Osteoblast (primary cell): Measurements from ENCODE around the gene ACOX1. TPM values are rescaled to one million over a fixed set of nuclear protein-coding genes. Genes with fewer than 3 reads are reported as not detected.

Source experiments
- DNase-seq: peaks from one replicate; pipeline ENCODE4 v3.0.0; 2011; ENCODE audit warnings: low spot score, mixed read lengths; ENCODE audit not compliant: insufficient read length; ENCODE audit errors: missing footprints
- H2AFZ ChIP-seq: 2 replicates; pipeline ENCODE4 v1.6.0; 2011; ENCODE audit warnings: mild to moderate bottlenecking, low read length
- H3K27ac ChIP-seq: 2 replicates; pipeline ENCODE4 v1.5.1; 2011; ENCODE audit warnings: mild to moderate bottlenecking, low read depth, low read length, moderate library complexity
- H3K27me3 ChIP-seq: 2 replicates; pipeline ENCODE4 v1.6.0; 2012; ENCODE audit warnings: mild to moderate bottlenecking, control low read depth, inconsistent platforms, low read length, moderate library complexity; ENCODE audit not compliant: insufficient read depth
- H3K36me3 ChIP-seq: 2 replicates; pipeline ENCODE4 v1.5.1; 2011; ENCODE audit warnings: mild to moderate bottlenecking, low read length, control low read depth, moderate library complexity; ENCODE audit not compliant: insufficient read depth
- H3K4me1 ChIP-seq: 2 replicates; pipeline ENCODE4 v1.5.1; 2011; ENCODE audit warnings: mild to moderate bottlenecking, low read length, control low read depth, moderate library complexity; ENCODE audit not compliant: insufficient read depth
- H3K4me2 ChIP-seq: 2 replicates; pipeline ENCODE4 v1.6.0; 2011; ENCODE audit warnings: mild to moderate bottlenecking, low read length; ENCODE audit not compliant: insufficient read depth
- H3K4me3 ChIP-seq: fragments of 200-600 bp; sonication (generic); 3 replicates; pipeline ENCODE4 v1.5.1; 2012; ENCODE audit warnings: mild to moderate bottlenecking, low read length, inconsistent platforms; ENCODE audit not compliant: insufficient read depth
- H3K79me2 ChIP-seq: 2 replicates; pipeline ENCODE4 v1.6.0; 2012; ENCODE audit warnings: mild to moderate bottlenecking, low read length, control low read depth, inconsistent platforms; ENCODE audit not compliant: insufficient read depth
- H3K9me3 ChIP-seq: 2 replicates; pipeline ENCODE4 v1.5.1; 2011; ENCODE audit warnings: low read depth, low read length, control low read depth
- H4K20me1 ChIP-seq: 2 replicates; pipeline ENCODE4 v1.6.0; 2012; ENCODE audit warnings: mild to moderate bottlenecking, low read length, control low read depth; ENCODE audit not compliant: insufficient read depth
- total RNA-seq: library from RNA; depleted of rRNA; stranded (reverse); fragments of >200 nt; gene quantifications from 2 replicates; pipeline ENCODE4 v1.2.3, GENCODE V29; 2012
- TF ChIP-seq, protein P1 (sequence below): IDR thresholded peaks from 2 replicates; pipeline ENCODE4 v1.5.1; 2011; ENCODE audit warnings: mild to moderate bottlenecking, low read depth, low read length, moderate library complexity; ENCODE audit errors: extremely low read depth

ACOX1 gene
- total RNA-seq, 1 donor, result 59.4 TPM

DNA sequence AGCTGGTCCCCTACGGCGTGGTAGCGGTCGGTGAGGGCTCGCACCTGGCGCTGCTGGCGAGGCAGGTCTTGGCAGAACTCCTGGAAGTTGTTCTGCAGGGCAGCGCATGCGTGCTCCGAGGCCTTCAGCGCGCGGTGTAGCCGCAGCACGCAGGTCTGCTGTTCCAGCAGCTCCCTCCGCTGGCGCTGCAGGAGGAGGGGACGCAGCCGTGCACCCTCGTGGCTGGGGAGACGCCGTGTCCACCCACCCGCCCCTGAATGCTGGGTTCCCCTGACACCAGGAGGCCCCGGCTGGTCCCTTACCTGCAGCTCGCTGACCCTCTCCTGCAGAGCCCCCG is 35.9 kb upstream of the ACOX1 start:
- H3K79me2 ChIP-seq, result no peaks in the 10 kb centered on the region
- peaks cover 2% of the 10 kb centered on the region for H3K27me3 ChIP-seq
- H3K4me3 ChIP-seq, result no peak overlapping the region
- H3K4me2 ChIP-seq, result no peak overlapping the region
- H2AFZ ChIP-seq, result no peak overlapping the region
- no peaks in the 10 kb centered on the region for H4K20me1 ChIP-seq
- H3K9me3 ChIP-seq, result no peaks in the 10 kb centered on the region
- H3K36me3 ChIP-seq, result no peaks in the 10 kb centered on the region
- H3K27ac ChIP-seq, result no peak overlapping the region
- no peaks in the 10 kb centered on the region for H3K4me1 ChIP-seq
- TF ChIP-seq, protein P1, sequence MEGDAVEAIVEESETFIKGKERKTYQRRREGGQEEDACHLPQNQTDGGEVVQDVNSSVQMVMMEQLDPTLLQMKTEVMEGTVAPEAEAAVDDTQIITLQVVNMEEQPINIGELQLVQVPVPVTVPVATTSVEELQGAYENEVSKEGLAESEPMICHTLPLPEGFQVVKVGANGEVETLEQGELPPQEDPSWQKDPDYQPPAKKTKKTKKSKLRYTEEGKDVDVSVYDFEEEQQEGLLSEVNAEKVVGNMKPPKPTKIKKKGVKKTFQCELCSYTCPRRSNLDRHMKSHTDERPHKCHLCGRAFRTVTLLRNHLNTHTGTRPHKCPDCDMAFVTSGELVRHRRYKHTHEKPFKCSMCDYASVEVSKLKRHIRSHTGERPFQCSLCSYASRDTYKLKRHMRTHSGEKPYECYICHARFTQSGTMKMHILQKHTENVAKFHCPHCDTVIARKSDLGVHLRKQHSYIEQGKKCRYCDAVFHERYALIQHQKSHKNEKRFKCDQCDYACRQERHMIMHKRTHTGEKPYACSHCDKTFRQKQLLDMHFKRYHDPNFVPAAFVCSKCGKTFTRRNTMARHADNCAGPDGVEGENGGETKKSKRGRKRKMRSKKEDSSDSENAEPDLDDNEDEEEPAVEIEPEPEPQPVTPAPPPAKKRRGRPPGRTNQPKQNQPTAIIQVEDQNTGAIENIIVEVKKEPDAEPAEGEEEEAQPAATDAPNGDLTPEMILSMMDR, result no peak
- DNase-seq, result peak; percentile 74

DNA sequence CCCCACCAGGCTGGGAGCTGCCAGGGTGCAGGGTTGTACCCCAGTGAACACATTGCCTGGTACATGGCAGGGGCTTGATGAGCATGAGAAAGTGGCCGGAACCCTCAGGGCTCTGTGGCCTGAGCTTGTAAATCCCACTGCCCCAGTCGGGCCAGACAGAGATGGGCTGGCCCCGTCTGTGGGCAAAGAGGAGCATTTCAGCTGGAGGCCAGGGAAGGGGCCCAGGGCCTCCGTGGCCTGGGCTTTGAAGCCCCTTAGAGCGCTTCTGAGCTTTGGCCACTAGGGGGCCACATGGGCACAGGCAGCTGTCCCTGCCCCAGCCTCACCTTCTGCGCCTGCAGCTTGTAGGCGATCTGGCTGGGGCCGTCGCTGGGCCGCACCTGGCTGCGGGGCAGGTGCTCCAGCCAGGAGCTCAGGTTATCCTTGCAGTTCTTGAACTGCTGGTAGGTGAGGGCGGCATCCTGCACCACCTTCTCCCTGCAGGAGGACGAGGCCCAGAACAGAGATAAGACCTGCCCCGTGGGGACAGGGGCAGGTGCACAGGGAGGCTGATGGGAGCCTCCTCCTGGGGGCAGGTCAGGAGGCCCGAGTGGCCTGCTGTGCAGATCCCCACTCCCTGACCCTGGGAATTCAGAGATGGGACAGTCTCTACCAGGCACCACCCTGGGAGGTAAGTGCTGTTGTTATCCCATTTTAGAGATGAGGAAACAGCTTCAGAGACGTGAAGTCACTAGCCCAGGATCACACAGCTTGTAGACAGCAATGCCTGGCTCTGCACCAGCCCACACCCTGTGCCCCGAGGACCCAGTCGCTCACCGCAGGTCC is 35.3 kb upstream of the ACOX1 start:
- Histone ChIP-seq H3K4me3 (no peak overlapping the region), H3K79me2 (no peaks in the 10 kb centered on the region), H3K27ac (no peak overlapping the region), H3K9me3 (no peaks in the 10 kb centered on the region), H3K4me2 (no peak overlapping the region), H2AFZ (no peak overlapping the region), H3K27me3 (no peaks in the 10 kb centered on the region), H4K20me1 (no peaks in the 10 kb centered on the region), H3K36me3 (no peaks in the 10 kb centered on the region), H3K4me1 (no peaks in the 10 kb centered on the region)
- TF ChIP-seq, protein P1, result peak; percentile 81
- peak; percentile 99 for DNase-seq

DNA sequence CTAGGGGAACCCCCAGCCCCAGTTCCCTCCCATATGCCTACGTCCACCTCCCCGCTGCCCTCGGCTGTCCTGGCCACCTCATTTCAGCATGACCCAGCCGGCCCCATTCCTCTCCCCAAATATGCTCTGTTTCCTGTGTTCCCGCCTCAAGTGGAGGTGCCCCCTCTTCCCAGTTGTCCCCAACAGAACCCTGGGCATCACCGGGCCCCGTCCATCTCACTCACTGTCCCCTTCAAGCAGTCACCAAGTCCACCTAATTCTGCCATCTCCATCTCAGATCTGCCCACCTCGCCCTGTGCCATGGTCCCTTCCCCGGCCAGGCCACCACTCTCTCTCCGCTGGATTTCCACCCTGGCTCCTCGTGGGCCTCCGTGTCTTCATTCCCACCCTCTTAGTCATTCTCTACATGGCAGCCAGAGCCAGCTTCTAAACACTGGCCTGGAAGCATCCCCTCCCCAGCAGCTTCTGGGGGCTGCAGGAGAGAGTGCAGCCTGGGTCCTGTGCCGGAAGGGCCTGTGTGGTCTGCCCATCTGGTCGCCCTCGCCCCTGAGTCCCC is 34.5 kb upstream of the ACOX1 start:
- H3K27ac ChIP-seq, result no peak overlapping the region
- H3K36me3 ChIP-seq, result no peaks in the 10 kb centered on the region
- TF ChIP-seq, protein P1, result no peak
- H3K4me2 ChIP-seq, result no peak overlapping the region
- DNase-seq, result peak; percentile 58
- H3K9me3 ChIP-seq, result no peaks in the 10 kb centered on the region
- H3K27me3 ChIP-seq, result no peaks in the 10 kb centered on the region
- no peak overlapping the region for H2AFZ ChIP-seq
- H4K20me1 ChIP-seq, result no peaks in the 10 kb centered on the region
- H3K4me3 ChIP-seq, result no peak overlapping the region
- no peaks in the 10 kb centered on the region for H3K79me2 ChIP-seq
- H3K4me1 ChIP-seq, result no peaks in the 10 kb centered on the region

DNA sequence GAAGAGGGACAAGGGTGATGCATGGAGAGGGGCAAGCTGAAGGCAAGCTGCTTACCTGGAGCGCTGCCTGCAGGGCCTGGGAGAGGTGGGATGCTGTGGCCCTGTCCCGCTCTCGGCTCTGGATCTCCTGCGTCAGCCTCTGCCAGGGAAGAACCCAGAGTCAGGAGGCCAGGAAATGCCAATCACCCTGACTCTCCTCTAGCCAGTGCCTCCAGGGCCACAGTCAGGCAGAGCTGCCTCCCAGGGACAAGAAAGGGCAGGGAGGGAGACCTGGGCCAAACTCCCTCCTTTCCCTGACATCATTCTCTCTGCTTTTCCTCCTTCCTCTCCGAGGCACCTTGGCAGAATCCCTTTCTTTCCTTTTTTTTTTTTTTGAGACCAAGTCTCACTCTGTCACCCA is 33.0 kb upstream of the ACOX1 start:
- Histone ChIP-seq H3K9me3 (no peaks in the 10 kb centered on the region), H2AFZ (no peak overlapping the region), H3K36me3 (no peaks in the 10 kb centered on the region), H3K27ac (no peak overlapping the region), H3K4me3 (no peak overlapping the region), H4K20me1 (no peaks in the 10 kb centered on the region), H3K4me1 (no peaks in the 10 kb centered on the region), H3K27me3 (no peaks in the 10 kb centered on the region), H3K4me2 (no peak overlapping the region), H3K79me2 (no peaks in the 10 kb centered on the region)
- peak; percentile 76 for DNase-seq
- TF ChIP-seq, protein P1, result no peak
